ENCODE results near the gene HHEX. TPM values are rescaled to one million over a fixed set of nuclear protein-coding genes. Genes with fewer than 3 reads are reported as not detected.

HHEX gene
- total and polyA plus RNA-seq, 8 donors, result 17.6 to 71.2 (median 24.6) TPM

DNA sequence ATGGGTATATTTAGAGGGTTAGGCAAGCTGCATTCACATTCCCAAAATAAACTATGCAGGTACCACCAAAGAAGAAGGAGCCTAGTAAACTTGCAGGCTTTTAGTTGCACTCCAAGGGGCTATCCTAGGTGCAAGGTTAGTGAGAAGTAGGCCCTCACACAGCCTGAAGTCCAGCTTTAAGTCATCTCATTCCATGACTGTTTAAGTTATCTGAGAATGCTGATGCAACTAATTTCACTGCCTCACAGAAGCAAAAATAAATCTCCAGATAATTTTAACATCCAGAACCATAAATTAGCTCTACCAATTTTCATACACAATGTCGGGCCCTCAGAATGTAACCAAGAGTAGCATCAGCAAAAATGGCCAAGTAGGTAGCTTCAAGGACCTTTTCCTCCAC, 34.3 kb upstream of the HHEX start:
- no peak for FAIRE-seq

DNA sequence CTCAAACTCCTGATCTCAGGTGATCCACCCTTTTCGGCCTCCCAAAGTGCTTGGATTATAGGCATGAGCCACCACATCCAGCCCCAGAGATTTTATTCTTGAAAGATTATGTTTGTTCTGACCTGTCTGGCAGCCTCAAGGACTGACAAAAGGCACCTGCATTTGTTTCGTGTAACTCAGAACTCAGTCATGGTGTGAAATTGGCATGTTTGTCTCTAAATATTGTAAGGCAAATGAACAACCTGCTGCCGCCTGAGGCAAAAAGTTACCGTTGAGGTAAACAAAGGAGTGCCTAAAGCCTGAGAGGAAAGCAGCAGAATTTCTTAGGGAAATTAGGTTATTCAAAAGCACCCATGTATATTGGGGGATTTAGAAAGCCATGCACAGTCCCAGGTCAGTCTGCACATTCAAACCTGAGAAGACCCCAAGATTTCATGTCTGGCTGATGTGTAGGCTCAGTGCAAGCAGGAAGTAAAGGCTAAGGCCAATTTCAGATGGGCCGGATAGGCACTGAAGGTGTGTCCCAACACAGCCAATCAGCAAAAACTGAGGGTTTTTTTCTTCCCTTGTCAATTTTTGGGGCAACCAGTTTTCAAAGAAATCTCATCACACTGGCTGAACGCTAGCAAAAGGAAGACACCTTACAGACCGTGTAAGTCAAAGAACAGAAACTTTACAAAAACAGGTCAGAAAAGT, 33.3 kb upstream of the HHEX start:
- Histone ChIP-seq H3K27me3 (no peaks in the 10 kb centered on the region), H3K4me3 (no peak overlapping the region), H3K9me3 (no peaks in the 10 kb centered on the region), H3K27ac (no peak overlapping the region), H3K36me3 (no peaks in the 10 kb centered on the region), H3K4me1 (no peaks in the 10 kb centered on the region)
- TF ChIP-seq, protein P1, sequence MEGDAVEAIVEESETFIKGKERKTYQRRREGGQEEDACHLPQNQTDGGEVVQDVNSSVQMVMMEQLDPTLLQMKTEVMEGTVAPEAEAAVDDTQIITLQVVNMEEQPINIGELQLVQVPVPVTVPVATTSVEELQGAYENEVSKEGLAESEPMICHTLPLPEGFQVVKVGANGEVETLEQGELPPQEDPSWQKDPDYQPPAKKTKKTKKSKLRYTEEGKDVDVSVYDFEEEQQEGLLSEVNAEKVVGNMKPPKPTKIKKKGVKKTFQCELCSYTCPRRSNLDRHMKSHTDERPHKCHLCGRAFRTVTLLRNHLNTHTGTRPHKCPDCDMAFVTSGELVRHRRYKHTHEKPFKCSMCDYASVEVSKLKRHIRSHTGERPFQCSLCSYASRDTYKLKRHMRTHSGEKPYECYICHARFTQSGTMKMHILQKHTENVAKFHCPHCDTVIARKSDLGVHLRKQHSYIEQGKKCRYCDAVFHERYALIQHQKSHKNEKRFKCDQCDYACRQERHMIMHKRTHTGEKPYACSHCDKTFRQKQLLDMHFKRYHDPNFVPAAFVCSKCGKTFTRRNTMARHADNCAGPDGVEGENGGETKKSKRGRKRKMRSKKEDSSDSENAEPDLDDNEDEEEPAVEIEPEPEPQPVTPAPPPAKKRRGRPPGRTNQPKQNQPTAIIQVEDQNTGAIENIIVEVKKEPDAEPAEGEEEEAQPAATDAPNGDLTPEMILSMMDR (IDR thresholded peaks at IDR 0.05), result no peak
- ATAC-seq, result no peak
- 87 to 89% methylated on average over 7 of the region's 7 CpGs for WGBS, 2 donors
- FAIRE-seq, result no peak
- no peak for DNase-seq
- intact Hi-C loops (cut with DNase I), result no loop called here

More for the DNA sequence above, 34.3 kb upstream of the HHEX start:
- intact Hi-C loops (cut with DNase I), result no loop called here
- DNase-seq (no peak), ATAC-seq (no peak)
- H3K4me3 ChIP-seq, result no peak overlapping the region
- H3K36me3 ChIP-seq, result no peaks in the 10 kb centered on the region
- no peak overlapping the region for H3K27ac ChIP-seq
- no peaks in the 10 kb centered on the region for H3K9me3 ChIP-seq
- H3K4me1 ChIP-seq, result no peaks in the 10 kb centered on the region
- TF ChIP-seq, protein P1 (IDR thresholded peaks at IDR 0.05), result no peak
- H3K27me3 ChIP-seq, result no peaks in the 10 kb centered on the region
- 94 to 99% methylated on average over 1 of the region's 1 CpG for WGBS, 2 donors

DNA sequence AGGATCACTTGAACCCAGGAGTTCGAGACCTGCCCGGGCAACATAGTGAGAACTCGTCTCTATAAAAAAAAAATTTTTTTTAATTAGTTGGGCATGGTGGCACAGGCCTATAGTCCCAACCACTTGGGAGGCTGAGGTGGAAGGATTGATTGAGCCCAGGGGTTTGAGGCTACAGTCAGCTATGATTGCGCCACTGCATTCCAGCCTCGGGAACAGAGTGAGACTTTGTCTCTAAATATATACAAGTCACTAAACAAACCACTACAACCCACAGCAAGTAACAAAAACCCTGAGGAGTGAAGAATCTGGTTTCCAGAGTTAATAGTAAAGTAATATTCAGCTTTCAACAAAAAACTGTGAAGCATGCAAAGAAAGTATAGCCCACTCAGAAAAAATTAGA, 32.7 kb upstream of the HHEX start:
- Histone ChIP-seq H3K27ac (no peak overlapping the region), H3K36me3 (no peaks in the 10 kb centered on the region), H3K4me1 (no peaks in the 10 kb centered on the region), H3K27me3 (no peaks in the 10 kb centered on the region), H3K4me3 (no peak overlapping the region), H3K9me3 (no peaks in the 10 kb centered on the region)
- TF ChIP-seq, protein P1 (IDR thresholded peaks at IDR 0.05), result no peak
- ATAC-seq, result no peak
- intact Hi-C loops (cut with DNase I), result no loop called here
- 89 to 93% methylated on average over 5 of the region's 5 CpGs for WGBS, 2 donors
- DNase-seq, result no peak
- no peak for FAIRE-seq

DNA sequence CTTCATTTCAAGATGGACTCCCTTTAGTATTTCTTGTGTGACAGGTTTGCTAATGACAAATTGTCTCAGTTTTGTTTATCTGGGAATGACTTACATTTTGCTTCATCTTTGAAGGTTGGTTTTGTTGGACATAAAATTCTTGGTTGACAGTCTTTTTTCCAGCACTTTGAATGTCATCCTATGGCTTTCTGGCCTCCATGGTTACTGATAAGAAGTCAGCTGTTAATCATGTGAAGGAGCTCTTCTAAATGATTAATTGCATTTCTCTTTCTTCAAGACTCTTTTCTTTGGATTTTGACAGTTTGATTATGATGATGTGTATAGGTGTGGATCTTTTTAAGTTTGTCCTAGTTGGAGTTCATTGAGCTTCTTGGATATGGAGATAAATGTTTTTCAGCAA, 26.9 kb upstream of the HHEX start:
- intact Hi-C loops (cut with DNase I), result no loop called here
- FAIRE-seq, result no peak
- Histone ChIP-seq H3K27me3 (no peaks in the 10 kb centered on the region), H3K9me3 (no peaks in the 10 kb centered on the region), H3K36me3 (no peaks in the 10 kb centered on the region), H3K4me3 (no peak overlapping the region), H3K27ac (no peak overlapping the region), H3K4me1 (no peaks in the 10 kb centered on the region)
- TF ChIP-seq, protein P1 (IDR thresholded peaks at IDR 0.05), result no peak
- no peak for ATAC-seq
- no peak for DNase-seq

DNA sequence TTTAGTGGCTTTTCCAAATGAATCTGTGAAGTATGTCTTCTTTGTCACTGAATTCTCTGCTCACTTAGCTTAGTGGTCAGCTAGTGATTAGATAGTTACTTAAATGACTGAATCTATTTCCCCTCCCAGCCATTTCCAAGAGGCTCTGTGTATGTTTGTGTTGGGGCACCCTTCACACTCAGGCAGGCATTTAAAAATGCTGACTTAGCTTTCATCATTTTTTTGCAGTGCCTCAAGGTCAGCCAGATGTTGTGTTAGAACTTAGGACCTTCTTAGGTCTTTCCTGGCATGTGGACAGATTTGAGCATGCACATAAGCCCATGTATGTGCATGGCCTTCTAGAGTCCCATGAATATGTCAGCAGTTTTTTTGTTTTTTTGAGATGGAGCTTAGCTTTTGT, 25.4 kb upstream of the HHEX start:
- H3K27ac ChIP-seq, result no peak overlapping the region
- DNase-seq (no peak), ATAC-seq (no peak), FAIRE-seq (no peak)
- no peaks in the 10 kb centered on the region for H3K36me3 ChIP-seq
- TF ChIP-seq, protein P1 (IDR thresholded peaks at IDR 0.05), result no peak
- no peak overlapping the region for H3K4me3 ChIP-seq
- intact Hi-C loops (cut with DNase I), result no loop called here
- H3K9me3 ChIP-seq, result no peaks in the 10 kb centered on the region
- no peaks in the 10 kb centered on the region for H3K4me1 ChIP-seq
- no peaks in the 10 kb centered on the region for H3K27me3 ChIP-seq

Measured in pancreas (tissue), 10 donors.